Mesodermal cell (in vitro differentiated cells): Measurements from ENCODE around the gene RTP1.

ENCODE experiments used
- H3K27ac ChIP-seq: 2 replicates; pipeline ENCODE4 v1.7.0; 2013; ENCODE audit warnings: mild to moderate bottlenecking, low read depth, low read length, moderate library complexity; ENCODE audit not compliant: severe bottlenecking
- H3K36me3 ChIP-seq: 2 replicates; pipeline ENCODE4 v1.7.1; 2013; ENCODE audit warnings: mild to moderate bottlenecking, low read length, moderate library complexity; ENCODE audit not compliant: control insufficient read depth, insufficient read depth
- H3K4me1 ChIP-seq: one replicate; pipeline ENCODE4 v1.7.1; 2013; ENCODE audit warnings: mild to moderate bottlenecking, low read length; ENCODE audit not compliant: insufficient read depth, control insufficient read depth, poor library complexity, severe bottlenecking
- H3K4me3 ChIP-seq: 2 replicates; pipeline ENCODE4 v1.7.0; 2013; ENCODE audit warnings: low read length, control low read depth, mild to moderate bottlenecking; ENCODE audit not compliant: insufficient read depth, poor library complexity, severe bottlenecking; ENCODE audit errors: extremely low read depth
- H3K9me3 ChIP-seq: 2 replicates; pipeline ENCODE4 v1.7.1; 2013; ENCODE audit warnings: mild to moderate bottlenecking, low read length, moderate library complexity; ENCODE audit not compliant: control insufficient read depth
- WGBS, 2 experiments: methylation state at CpG; one replicate each; pipeline ENCODE4 v1.1.5; 2013; ENCODE audit warnings: missing lambda C conversion rate in 2 of 2; ENCODE audit not compliant: insufficient coverage in 2 of 2; 5-methylcytosine and 5-hydroxymethylcytosine counted together

The RTP1 gene

GRCh38 chr3:187181454-187182170 lies 15.7 kb upstream of the RTP1 start:
- Histone ChIP-seq H3K27ac (no peak overlapping the region), H3K36me3 (no peaks in the 10 kb centered on the region), H3K4me1 (peaks cover 30% of the 10 kb centered on the region), H3K9me3 (no peaks in the 10 kb centered on the region), H3K4me3 (no peak overlapping the region)
- WGBS, 2 experiments, result 83 to 89% methylated on average over 2 to 4 of the region's 7 CpGs

- Histone ChIP-seq H3K4me3 (no peak overlapping the region), H3K27ac (peak overlapping the region; percentile 29), H3K36me3 (no peaks in the 10 kb centered on the region), H3K9me3 (no peaks in the 10 kb centered on the region), H3K4me1 (peaks cover 40% of the 10 kb centered on the region)
- WGBS, 2 experiments, result 78 to 84% methylated on average over 3 of the region's 7 CpGs
These were observed 13.9 kb upstream of the RTP1 start for GRCh38 chr3:187183210-187183862.

DNA sequence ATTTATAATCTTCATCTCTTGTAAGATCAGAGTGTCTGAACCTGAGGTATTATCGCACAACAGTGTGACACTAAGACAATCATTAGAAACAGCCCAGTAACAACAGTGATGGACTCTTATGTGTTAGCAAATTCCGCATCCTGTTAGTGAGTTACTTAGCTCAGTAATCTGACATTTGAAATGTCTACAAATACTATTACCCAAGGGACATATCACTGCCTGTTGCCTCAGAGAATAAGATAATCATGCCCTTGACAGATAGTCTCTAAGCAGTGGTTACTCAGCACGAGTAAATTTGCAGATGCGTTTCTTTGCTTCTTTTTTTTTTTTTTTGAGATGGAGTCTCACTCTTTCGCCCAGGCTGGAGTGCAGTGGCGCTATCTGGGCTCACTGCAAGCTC lies 13.4 kb upstream of the RTP1 start:
- no peak overlapping the region for H3K27ac ChIP-seq
- H3K36me3 ChIP-seq, result no peaks in the 10 kb centered on the region
- WGBS, 2 experiments, result 82 to 94% methylated on average over 3 to 4 of the region's 6 CpGs
- no peaks in the 10 kb centered on the region for H3K9me3 ChIP-seq
- H3K4me3 ChIP-seq, result no peak overlapping the region
- H3K4me1 ChIP-seq, result peaks cover 40% of the 10 kb centered on the region

GRCh38 chr3:187185759-187186158 lies 11.5 kb upstream of the RTP1 start:
- Histone ChIP-seq H3K4me1 (peaks cover 40% of the 10 kb centered on the region), H3K27ac (peak overlapping the region; percentile 10), H3K4me3 (no peak overlapping the region), H3K9me3 (no peaks in the 10 kb centered on the region), H3K36me3 (no peaks in the 10 kb centered on the region)
- whole genome bisulfite sequencing, 2 experiments, result 46 to 62% methylated on average over 3 to 4 of the region's 4 CpGs

DNA sequence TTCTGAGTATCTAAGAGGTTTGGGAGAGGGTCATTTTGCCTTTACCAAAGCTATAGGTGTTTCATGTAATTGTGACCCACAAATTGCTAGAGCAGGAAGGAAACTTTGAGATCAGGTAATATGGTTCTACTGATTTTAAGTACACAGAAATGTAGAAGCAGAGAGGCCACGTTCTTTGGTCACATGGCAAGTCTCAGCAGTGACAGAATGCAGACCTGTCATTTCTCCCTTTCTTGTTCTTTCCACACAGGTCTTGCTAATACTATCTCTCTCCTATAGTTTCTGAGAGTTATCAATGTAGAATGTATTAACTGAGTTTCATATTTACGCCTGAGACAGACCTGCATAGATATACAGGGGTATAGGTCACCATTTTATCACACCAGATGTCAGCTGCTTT lies 10.9 kb upstream of the RTP1 start:
- H3K36me3 ChIP-seq, result no peaks in the 10 kb centered on the region
- no peak overlapping the region for H3K4me3 ChIP-seq
- H3K27ac ChIP-seq, result peak overlapping the region; percentile 74
- H3K9me3 ChIP-seq, result no peaks in the 10 kb centered on the region
- H3K4me1 ChIP-seq, result peaks cover 40% of the 10 kb centered on the region
- WGBS, 2 experiments, result 100% methylated on average over 2 of the region's 2 CpGs; no CpG with 5 or more reads in 1 of the 2 experiments

GRCh38 chr3:187186801-187187421 lies 10.4 kb upstream of the RTP1 start:
- H3K9me3 ChIP-seq, result no peaks in the 10 kb centered on the region
- H3K4me1 ChIP-seq, result peaks cover 40% of the 10 kb centered on the region
- H3K27ac ChIP-seq, result peak overlapping the region; percentile 74
- H3K4me3 ChIP-seq, result no peak overlapping the region
- no peaks in the 10 kb centered on the region for H3K36me3 ChIP-seq
- WGBS, 2 experiments, result 68 to 72% methylated on average over 2 to 3 of the region's 5 CpGs

- Histone ChIP-seq H3K4me3 (no peak overlapping the region), H3K4me1 (peaks cover 26% of the 10 kb centered on the region), H3K36me3 (no peaks in the 10 kb centered on the region), H3K9me3 (no peaks in the 10 kb centered on the region), H3K27ac (no peak overlapping the region)
- WGBS, 2 experiments, result 78 to 85% methylated on average over 1 to 2 of the region's 2 CpGs
These were observed 8.4 kb upstream of the RTP1 start for GRCh38 chr3:187188931-187189330.

DNA sequence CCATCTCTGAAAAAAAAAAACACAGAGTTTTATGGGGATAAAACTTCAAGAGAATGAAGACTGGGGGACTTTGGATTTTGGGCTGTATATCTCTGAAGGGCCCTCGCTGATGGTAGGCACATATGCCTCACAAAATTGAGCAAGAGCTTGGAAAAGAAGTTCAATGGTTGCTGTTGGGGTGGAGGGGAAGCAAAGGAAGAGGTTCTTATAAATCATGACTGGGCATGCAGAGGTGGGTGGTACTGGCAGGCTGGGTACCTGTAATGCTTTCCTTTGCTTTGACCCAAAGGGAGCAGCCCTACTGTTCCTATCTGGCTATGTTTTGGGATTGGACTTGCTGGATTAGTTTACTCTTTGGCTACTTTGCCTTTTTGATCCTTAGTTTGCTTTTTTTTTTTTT lies 6.0 kb upstream of the RTP1 start:
- H3K4me3 ChIP-seq, result no peak overlapping the region
- H3K9me3 ChIP-seq, result no peaks in the 10 kb centered on the region
- WGBS, 2 experiments, result 86 to 87% methylated on average over 1 of the region's 1 CpG
- peaks cover 13% of the 10 kb centered on the region for H3K4me1 ChIP-seq
- no peaks in the 10 kb centered on the region for H3K36me3 ChIP-seq
- no peak overlapping the region for H3K27ac ChIP-seq

DNA sequence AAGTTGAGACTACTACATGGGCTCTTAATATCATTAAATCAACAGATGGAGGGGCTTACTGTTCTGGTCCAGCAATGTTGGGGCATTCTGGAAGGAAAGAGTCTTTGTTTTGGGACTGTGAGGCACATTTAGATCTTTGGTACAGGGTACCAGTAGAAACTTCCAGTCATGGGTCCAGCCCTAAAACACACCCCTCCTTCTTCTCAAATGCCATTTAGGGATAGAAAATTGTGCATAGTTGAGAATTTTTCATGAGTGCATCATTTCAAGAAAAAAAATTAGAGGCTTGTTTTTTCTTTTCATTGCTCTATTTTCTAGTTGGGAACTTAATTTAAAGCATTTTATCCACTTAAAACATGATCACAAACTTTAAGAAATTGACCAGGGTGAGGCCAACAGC lies 4.1 kb upstream of the RTP1 start:
- Histone ChIP-seq H3K9me3 (no peaks in the 10 kb centered on the region), H3K4me1 (no peaks in the 10 kb centered on the region), H3K4me3 (no peak overlapping the region), H3K36me3 (no peaks in the 10 kb centered on the region), H3K27ac (no peak overlapping the region)

DNA sequence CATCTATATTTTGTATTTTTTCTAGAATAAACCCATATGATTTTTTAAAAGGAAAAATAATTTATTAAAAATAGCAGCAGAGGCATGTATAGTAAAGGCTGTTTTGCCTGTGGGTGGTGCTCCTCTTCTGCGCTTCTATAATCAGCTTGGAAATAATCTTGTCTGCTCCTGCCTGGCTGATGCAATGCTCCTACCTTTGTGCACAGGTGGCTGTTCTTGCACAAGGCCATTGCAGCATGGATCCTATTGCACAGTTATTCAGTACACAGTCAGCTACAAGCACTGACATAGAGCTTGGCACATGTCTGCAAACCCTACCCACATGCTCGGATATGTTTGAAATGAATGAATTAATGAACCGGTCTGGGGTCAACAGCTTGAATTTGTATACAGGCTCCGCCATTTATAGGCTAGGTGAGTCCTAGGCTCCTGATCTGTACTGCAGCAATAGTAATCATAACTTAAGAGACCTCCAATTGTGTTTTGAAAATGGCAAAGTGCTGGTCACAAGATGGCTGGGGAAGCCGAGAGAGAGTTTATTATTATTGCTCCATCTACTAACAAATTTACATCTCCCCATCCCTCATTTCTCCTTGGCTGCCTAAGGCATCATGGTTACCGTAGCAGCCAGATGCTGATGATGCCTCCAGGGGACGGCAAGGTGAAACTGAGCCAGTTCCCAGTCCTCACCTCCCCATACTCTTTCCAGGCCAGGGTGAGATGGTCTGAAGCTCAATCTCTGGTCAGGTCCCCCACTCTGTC lies 532 bp upstream of the RTP1 start:
- H3K36me3 ChIP-seq, result no peaks in the 10 kb centered on the region
- H3K27ac ChIP-seq, result no peak overlapping the region
- H3K9me3 ChIP-seq, result no peaks in the 10 kb centered on the region
- WGBS, 2 experiments, result 17 to 79% methylated on average over 1 to 4 of the region's 7 CpGs
- H3K4me3 ChIP-seq, result no peak overlapping the region
- no peaks in the 10 kb centered on the region for H3K4me1 ChIP-seq
